HG02938 (cell line): ENCODE results near the gene GDF7.

Experiments used
- ATAC-seq: cut with Tn5 transposase; IDR thresholded peaks from one replicate; pipeline ENCODE4 v1.9.1; 2021; ENCODE audit warnings: mild to moderate bottlenecking, moderate library complexity; ENCODE audit not compliant: unreplicated experiment

Gene GDF7

DNA sequence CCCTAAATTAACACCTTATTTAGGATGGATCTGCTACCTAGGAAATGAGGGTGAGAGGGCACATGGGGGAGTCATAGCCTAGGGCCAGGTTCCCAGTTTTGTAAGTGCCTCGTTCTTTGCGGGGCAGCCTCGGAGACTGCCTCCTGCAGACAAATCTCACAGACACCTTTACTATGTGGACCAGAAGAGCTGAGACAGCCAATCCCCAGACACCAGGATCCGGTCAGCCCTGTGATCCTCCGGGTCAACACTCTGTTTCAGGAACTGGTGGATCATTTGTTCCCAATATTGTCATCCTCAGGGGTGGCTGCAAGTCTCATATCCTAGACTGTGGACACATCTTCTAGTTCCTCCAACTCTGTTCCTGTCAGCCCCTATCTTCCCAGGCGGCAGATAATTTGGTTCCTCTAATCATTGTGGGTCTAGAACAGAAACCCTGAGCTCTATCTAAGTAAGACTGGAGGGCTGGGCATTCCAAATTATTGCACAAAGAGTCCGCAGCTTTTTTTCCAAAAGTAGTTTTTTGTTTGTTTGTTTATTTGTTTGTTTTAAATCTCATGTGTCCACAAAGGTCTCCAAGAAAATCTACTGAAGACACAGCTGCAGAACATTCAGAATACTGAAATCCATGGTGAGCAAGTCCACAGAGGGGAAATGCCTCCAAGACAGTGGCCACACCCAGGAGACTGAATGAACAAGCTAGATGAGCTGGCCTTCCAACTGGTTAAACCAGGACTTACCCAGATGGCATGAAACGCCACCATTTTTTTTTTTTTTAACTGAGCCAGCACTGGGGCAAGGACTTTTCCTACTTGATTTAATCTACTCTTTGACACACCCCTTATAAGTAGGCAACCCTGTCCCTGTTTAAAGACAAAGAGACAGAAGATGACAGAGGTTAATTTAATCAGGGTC, 6.2 kb upstream of the GDF7 start:
- ATAC-seq = no peak

DNA sequence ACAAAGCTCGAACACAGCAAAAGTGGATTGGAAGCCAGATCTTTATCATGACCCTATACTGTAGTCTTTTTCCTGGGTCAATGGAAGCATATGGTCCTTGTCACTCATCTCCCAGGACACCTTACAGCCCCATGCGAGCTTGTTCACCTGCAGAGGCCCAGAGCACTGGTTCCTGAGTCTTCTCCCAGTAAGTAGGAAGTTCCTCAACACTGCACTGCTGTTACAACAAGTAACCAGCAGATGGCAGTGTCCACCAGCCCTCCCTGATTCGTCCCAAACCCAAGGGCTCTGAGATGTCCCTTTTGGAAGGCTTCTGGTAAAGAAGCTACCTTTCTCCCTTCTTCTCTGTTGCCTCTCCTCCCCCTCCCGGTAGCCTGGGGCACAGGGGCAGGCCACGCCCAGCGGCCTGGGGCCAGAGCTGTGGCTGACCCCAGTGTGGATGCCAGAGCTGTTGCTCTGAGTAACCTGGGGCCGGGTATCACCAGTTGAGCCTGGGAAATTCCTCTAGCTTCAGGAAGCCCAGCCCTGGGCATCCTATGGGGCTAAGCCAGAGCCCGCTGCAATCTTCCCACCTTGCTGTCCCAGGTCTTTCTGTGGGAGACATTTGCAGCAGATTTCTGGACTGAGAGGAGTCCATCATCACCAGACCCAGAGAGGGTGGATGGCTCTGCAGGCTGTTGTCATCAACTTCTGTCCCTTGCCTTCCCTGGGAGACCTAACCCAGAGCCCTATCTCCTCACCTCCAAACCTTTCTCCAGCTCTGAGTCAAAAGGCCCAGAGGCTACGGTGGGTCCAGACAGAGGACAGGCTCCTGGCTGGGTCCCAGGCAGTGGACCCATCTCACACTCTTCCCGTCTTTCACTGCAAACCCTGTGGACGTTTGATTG, 5.3 kb upstream of the GDF7 start:
- peak; percentile 55 for ATAC-seq

DNA sequence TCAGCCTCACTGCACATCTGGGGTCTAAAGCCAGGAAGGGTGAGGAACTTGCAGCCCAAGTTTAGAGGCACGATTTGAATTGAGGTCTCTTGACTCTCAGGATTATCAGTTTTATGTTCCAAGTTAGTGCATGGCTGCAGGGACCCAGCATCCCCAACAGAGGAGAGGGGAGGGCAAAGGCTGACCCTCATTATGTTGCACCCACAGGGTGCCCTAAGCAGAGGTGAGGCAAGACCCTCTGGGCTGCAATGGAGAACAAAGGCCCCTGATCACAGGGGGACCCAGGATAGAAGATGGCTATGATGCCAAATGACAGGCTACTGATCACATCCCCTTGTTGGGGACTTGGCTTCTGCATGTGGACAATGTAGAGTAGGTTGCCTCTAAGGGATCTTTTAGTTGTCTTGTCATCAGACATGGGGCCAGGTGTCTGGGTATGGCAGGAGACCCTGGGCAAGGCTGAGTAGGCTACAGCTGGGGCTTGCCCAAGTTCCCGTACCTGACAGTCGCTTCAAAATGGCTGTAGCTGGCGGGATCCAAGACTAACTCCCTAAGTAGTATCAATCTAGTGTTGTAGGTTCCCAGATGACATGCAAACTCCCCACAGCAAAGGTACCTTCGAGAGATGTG, 4.5 kb upstream of the GDF7 start:
- ATAC-seq = no peak

DNA sequence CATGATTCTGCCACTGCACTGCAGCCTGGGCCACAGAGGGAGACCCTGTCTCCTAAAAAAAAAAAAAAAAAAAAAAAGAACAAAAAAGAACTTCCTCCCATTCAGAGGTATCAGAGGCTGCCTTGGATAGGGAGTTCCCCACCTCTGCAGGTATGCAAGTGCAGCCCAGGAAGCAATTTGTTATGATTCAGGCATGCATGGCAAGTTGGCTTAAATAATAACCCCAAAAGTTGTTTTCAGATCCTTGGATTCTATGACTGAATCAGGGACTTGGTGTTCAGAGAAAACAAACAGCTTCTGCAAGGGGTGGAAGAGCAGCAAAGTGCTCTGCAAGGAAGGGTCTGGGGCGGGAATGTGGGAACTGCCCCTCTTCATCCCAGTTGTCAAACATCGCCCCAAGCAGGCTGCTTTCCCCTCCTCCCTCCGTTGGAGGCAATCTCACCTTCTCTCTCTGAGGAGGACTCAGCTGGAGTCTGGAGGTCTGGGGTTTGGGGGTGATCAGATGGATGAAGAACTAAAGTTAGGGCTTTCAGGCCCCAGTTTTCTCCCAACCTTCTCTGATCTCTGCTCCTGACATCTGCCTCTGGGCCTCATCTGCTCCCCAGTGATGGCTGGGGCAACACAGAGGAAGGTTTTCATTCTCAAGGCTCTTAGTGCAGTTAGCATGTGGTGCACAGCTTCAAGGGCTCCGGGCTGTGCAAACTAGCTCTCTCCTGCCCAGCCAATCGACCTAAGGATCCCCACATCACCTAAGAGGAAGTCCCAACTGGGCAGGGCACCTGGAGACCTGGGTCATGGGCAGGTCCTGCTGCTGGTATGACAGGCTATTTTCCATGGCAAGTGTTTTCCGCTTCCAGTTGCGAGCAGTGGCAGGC, 3.5 kb upstream of the GDF7 start:
- ATAC-seq = no peak

DNA sequence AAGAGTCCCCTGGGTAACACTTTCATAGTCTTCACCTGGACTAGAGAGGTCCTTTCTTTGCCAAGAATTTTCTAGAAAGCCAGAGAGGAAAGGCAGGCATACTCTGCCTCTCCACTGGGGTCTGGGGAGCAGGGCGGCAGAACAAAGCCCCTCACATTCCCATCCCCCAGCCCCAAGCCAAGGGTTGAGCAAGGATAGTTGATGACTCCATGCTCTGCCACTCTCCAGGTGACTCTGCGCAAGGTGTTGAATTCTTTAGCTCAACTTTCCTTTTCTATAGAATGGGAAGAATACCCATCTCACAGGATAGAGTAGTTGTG, 2.9 kb upstream of the GDF7 start:
- ATAC-seq = no peak

DNA sequence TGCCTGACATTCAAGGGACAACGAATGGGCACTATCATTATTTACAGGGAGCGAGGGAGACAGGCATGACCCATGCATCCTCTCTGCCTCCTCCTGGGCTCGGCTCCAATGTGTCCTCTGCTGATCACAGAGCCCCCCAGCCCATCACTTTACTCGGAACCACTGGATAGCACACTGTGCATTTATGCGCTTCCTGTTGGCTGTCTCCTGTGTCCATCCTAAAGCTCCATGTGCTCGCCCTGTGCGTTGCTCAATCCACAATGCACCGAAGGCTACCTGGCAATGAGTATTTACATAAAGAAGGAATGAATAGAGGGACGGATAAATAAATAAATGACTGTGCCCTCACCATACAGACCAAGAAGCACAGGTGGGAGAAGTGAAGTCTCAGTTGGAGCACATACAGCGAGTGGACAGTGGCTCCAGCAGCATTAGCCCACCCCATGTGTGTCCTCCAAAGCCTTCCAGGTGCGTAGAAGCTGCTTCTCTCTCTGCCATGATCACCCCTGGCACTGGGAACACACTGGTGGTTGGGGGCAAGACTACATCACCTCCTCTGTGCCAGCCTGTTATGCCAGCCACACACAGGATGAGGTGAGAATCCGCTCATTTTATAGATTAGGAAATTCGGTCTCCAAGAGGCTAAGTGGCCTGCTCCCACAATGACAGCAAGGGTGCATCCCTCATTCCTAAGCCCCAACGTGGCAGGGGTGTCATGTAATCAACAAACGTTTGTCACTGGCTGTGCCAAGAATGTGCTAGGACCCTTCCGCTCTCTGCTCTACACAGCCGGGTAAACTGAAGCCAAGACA, 2.3 kb upstream of the GDF7 start:
- no peak for ATAC-seq

DNA sequence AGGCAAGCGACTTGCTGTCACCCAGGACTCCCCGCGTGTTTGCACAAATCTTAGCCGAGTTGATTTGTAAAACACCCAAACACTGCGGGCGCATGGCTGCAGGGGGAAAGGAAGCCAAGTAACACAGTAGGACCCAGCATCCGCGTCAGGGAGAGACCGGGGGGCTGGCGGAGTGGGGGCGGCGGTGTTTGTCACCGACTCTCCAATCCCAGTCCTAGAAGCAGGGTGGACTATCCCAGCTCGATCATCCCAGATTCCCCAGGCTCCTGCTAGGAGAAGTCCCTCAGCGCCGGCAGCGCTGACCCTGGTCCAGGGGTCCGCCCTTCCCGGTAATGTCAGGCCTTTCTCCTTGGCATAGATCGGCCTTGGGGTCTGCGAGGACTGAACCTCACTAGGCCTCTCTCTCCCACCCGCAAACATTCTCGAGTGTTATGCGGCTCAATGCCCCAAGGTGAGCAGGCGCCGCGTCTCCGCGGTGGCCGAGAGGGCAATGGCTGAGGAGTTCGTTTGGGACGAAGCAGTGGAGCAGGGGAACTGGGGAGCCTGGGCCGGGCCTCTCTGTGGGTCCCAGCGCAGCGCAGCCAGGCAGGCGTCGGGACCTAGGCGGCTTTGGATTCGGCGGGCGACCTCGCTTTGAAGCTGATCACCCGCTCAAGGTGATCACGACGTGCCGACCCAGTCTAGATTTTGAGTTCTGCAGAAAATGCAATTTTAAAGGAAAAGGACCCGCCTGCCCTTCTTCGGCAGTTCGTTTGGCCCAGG, 1.5 kb upstream of the GDF7 start:
- no peak for ATAC-seq

DNA sequence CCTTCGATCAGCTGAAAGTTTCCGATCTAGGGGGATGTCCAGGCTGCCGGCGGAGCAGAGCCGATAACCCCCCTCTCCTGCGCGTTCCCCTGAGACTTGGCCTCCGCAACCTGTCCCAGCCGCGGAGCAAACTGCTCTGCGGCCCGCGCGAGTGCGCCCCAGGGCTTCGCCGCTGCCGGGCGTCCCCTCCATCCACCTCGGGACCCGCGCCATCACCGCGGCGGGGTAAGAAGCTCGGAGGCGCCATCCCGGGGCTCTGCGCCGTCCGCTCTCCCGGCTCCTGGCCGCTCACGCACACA, 990 bp upstream of the GDF7 start:
- no peak for ATAC-seq

DNA sequence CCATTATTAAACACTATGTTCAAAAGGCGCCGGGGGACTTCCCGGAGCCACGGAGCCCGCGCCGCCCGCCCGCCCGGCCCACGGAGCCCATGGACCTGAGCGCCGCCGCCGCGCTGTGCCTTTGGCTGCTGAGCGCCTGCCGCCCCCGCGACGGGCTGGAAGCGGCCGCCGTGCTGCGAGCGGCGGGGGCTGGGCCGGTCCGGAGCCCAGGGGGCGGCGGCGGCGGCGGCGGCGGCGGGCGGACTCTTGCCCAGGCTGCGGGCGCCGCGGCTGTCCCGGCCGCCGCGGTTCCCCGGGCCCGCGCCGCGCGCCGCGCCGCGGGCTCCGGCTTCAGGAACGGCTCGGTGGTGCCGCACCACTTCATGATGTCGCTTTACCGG, 197 bp downstream of the GDF7 start:
- ATAC-seq = no peak

DNA sequence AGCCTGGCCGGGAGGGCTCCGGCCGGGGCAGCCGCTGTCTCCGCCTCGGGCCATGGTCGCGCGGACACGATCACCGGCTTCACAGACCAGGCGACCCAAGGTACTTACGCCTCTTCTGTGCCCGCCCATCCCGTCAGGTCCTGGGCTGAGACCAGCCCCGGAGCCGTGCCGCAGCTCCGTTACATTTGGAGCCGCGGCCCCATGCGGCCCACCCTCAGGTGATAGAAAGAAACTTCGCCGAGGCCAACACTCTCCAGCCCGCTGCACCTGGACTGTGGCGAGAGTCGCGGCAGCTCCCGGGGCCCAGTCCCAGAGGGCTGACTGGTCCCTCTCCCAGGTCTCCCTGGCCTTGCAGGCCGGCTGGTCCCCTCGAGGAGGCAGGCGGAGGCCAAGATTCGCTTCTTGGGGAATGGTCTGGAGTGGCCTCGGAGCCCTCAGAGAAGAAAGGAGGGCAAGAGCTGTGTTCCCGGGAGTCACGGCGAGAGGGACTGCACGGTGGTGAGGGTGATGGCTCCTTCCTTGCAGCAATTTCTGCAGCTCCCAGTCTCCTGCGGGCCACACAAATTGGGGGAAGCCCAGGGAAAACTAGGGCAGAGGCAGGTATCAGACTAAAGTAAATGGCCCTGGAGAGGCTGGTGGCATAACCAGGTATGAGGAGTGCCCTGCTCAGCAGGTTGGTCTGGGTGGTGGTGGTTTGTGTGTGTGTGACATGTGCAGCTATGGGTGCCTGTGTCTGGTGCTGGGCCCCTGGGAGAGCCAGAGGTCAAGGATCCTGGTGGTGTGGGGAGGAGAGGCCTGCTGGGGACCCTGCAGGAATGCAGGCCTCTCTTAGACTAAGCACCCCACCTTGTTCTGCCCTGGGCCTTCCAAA, 822 bp downstream of the GDF7 start:
- no peak for ATAC-seq

DNA sequence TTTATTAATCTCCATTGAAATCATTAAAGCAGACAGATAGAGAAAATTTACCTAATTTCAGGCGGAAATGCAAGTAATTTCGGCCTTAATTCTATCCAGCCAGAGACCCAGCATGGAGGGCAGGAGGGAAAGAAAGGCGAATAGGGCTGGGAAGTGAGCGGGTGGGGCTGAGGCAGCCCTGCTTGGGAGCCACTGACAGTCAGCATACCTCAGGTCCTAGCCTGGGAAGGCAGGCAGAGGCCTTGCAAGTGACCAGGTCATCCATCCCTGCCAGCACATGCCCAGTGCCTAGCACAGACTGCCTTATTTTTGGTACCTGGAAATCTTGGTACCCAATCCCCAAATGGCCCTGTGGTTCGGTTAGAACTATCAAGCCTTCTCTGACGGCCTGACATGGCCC, 1.5 kb downstream of the GDF7 start:
- ATAC-seq = no peak

DNA sequence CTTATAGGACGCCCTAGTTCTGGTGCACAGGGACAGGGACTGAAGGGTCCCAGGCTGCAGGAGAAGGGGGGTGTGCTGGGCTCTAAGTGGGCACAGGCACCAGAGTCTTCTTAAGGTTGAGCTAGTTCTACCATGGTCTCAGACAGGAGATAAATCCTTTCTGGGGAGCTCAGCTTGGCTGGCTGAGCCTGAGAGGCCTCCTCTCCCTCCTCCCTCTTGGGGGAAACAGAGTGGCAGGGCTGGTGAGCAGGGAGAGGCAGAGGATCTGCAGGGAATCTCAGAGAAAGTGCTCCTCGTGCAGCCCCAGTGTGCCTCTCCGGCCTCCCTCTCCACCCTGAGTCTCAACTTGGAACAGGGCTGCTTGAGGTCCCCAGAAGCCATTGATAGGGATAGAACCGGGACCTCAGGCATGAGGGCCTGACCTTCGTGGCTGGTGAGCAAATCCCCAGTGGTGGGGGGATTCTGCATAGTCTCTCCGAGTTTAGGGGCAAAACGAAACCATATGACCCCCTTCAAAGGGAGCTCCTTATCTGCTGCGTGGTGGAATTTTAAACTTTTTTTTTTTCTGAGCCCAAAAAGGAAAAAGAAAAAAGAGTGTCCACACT, 2.0 kb downstream of the GDF7 start:
- no peak for ATAC-seq

DNA sequence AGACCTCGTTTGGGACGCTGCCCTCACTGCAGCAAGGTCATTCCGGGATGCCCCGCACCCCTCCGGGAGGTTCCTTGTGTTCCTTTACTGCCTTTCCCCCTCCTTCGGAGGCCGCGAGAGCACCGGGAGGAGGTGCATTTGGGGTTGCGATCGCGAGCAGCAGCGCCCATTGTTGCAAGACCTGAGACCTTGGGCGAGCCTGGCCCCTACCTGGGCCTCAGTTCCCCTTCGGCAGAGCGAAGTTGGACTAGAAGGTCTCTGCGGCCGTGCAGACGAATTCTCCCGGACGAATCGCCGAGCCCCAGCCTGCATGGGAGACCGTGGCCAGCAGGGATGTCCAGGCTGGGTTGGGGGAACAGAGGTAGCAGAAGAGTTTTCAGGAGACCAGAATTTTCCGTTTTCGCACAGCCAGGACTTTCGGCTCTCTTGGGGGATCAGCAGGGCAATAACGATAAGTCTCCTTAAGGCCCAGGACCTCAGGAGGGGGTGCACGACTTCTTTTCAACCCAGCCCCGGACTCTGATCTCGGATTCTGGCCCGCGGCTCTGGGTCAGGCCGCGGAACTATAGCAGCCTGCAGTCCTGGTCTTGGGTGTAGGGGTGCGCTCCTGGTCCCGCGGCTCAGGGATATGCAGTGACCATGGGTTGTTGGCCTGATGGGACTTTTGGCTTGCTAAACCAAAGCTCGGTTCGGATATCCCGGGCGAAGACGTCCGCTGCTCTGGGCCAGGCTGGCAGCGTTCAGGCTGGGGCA, 2.8 kb downstream of the GDF7 start:
- ATAC-seq = no peak

DNA sequence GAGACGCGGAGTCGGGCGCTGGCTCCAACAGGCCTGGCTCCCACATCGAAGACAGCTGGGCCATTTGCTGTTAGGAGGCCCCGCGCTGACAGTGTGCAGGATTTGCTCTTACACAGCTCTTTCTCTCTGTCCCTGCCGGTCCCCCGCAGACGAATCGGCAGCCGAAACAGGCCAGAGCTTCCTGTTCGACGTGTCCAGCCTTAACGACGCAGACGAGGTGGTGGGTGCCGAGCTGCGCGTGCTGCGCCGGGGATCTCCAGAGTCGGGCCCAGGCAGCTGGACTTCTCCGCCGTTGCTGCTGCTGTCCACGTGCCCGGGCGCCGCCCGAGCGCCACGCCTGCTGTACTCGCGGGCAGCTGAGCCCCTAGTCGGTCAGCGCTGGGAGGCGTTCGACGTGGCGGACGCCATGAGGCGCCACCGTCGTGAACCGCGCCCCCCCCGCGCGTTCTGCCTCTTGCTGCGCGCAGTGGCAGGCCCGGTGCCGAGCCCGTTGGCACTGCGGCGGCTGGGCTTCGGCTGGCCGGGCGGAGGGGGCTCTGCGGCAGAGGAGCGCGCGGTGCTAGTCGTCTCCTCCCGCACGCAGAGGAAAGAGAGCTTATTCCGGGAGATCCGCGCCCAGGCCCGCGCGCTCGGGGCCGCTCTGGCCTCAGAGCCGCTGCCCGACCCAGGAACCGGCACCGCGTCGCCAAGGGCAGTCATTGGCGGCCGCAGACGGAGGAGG, 3.5 kb downstream of the GDF7 start:
- ATAC-seq = no peak

DNA sequence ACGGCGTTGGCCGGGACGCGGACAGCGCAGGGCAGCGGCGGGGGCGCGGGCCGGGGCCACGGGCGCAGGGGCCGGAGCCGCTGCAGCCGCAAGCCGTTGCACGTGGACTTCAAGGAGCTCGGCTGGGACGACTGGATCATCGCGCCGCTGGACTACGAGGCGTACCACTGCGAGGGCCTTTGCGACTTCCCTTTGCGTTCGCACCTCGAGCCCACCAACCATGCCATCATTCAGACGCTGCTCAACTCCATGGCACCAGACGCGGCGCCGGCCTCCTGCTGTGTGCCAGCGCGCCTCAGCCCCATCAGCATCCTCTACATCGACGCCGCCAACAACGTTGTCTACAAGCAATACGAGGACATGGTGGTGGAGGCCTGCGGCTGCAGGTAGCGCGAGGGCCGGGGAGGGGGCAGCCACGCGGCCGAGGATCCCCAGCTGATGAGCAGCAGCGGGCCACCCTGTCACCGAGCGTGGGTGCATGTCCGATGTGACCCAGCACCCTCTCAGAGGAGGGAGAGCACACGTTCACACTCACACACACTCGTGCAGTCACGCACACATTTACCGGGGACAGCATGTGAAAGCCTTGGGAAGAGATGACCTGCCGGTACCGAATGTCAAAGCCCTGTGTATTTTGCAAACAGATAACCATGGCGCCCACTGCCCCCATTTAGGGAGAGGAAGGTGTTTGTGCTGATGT, 4.2 kb downstream of the GDF7 start:
- no peak for ATAC-seq

DNA sequence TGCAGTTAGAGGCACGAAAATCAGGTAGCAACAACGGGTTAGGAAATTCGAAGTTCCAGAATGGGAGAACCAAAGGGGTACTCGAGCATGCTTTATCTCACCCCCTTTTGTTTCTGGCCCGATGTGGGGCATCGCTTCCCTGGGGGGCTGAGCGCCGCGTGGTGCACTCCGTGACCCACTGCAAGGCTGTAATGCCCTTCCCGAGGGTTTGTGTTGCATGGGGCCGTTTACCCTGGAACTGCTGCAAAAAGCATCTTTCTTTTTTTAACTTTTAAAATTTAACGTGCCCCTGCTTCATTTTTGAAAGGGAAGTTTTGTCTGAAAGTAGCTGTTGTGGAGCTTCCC, 4.8 kb downstream of the GDF7 start:
- ATAC-seq = no peak
